Subcutaneous abdominal adipose tissue (tissue), 5 donors: ENCODE results near the gene KCNK10.
"Not testable (repeated sequence)": the region's sequence is repeated elsewhere in the genome, so short reads cannot be mapped to it uniquely, and the experiment has no call there.

ENCODE experiments used
- H3K27ac ChIP-seq: one replicate; pipeline ENCODE4 v1.7.0; 2013; ENCODE audit warnings: low read depth, mild to moderate bottlenecking, inconsistent platforms, low read length, moderate library complexity
- H3K27me3 ChIP-seq, 5 donors: one replicate each; pipeline ENCODE4 v1.7.0; 2013; ENCODE audit warnings: low read length in 5 of 5, inconsistent platforms in 1 of 5; ENCODE audit not compliant: control insufficient read depth in 5 of 5, insufficient read depth in 4 of 5
- H3K36me3 ChIP-seq, 5 donors: one replicate each; pipeline ENCODE4 v1.7.0; 2013; ENCODE audit warnings: low read length in 5 of 5; ENCODE audit not compliant: control insufficient read depth in 5 of 5, insufficient read depth in 5 of 5
- H3K4me1 ChIP-seq, 5 donors: one replicate each; pipeline ENCODE4 v1.7.0; 2013; ENCODE audit warnings: low read length in 5 of 5, mild to moderate bottlenecking in 3 of 5, moderate library complexity in 1 of 5; ENCODE audit not compliant: control insufficient read depth in 5 of 5, insufficient read depth in 5 of 5
- H3K4me3 ChIP-seq, 5 donors: one replicate each; pipeline ENCODE4 v1.7.0; 2013; ENCODE audit warnings: low read length in 5 of 5, low read depth in 1 of 5
- H3K9ac ChIP-seq, 5 donors: one replicate each; pipeline ENCODE4 v1.7.0; 2013; ENCODE audit warnings: low read length in 5 of 5, mild to moderate bottlenecking in 4 of 5, moderate library complexity in 3 of 5
- H3K9me3 ChIP-seq, 5 donors: one replicate each; pipeline ENCODE4 v1.7.0; 2013; ENCODE audit warnings: low read length in 5 of 5; ENCODE audit not compliant: control insufficient read depth in 5 of 5
- donor health status: healthy.
- donor health status: healthy.
- donor health status: healthy.
- donor health status: healthy.
- donor health status: healthy.

KCNK10 gene

GRCh38 chr14:88271205-88271604, 51.9 kb downstream of the KCNK10 start:
- Histone ChIP-seq H3K27me3 (peaks cover 0 to 7% (median 3%) of the 10 kb centered on the region in 5 donors), H3K27ac (no peak overlapping the region), H3K9ac (no peak overlapping the region), H3K9me3 (no peaks in the 10 kb centered on the region), H3K4me3 (no peak overlapping the region), H3K36me3 (no peaks in the 10 kb centered on the region), H3K4me1 (no peaks in the 10 kb centered on the region)

GRCh38 chr14:88270776-88271175, 52.3 kb downstream of the KCNK10 start:
- Histone ChIP-seq H3K4me3 (no peak overlapping the region), H3K36me3 (no peaks in the 10 kb centered on the region), H3K27ac (no peak overlapping the region), H3K4me1 (no peaks in the 10 kb centered on the region), H3K27me3 (peaks cover 0 to 7% (median 3%) of the 10 kb centered on the region in 5 donors), H3K9ac (no peak overlapping the region), H3K9me3 (no peaks in the 10 kb centered on the region)

GRCh38 chr14:88269806-88270420, 53.2 kb downstream of the KCNK10 start:
- H3K9ac ChIP-seq = no peak overlapping the region
- H3K27ac ChIP-seq = no peak overlapping the region
- H3K36me3 ChIP-seq = no peaks in the 10 kb centered on the region
- H3K9me3 ChIP-seq = no peaks in the 10 kb centered on the region
- H3K27me3 ChIP-seq = peaks cover 0 to 6% (median 3%) of the 10 kb centered on the region in 5 donors
- no peaks in the 10 kb centered on the region for H3K4me1 ChIP-seq
- no peak overlapping the region for H3K4me3 ChIP-seq

DNA sequence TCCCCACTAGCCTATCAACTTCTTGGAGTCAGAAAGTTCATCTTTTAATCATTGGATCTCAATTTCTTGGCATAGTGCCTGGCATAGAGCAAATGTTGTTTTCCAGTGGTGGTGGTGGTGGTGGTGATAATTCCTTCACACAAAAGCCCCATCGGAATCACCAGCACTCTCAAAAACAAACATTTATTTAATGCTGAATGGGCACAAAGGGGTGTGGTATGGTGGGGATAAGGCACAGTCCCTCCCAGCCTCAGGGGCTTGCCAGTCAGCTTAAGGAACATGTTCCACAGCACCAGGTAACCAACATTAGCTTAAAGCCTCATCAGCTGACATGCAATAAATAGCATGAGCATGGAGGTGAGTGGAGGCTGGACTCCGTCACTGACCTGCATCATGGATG, 56.6 kb downstream of the KCNK10 start:
- H3K4me3 ChIP-seq = no peak overlapping the region
- no peaks in the 10 kb centered on the region for H3K4me1 ChIP-seq
- peaks cover 0 to 6% (median 3%) of the 10 kb centered on the region in 5 donors for H3K27me3 ChIP-seq
- H3K9ac ChIP-seq = no peak overlapping the region
- peaks cover 0 to 3% (median 0%) of the 10 kb centered on the region in 5 donors for H3K9me3 ChIP-seq
- no peak overlapping the region for H3K27ac ChIP-seq
- no peaks in the 10 kb centered on the region for H3K36me3 ChIP-seq

GRCh38 chr14:88264116-88264515, 59.0 kb downstream of the KCNK10 start:
- H3K27me3 ChIP-seq = peaks cover 0 to 4% (median 0%) of the 10 kb centered on the region in 5 donors
- no peak overlapping the region for H3K27ac ChIP-seq
- no peak overlapping the region for H3K9ac ChIP-seq
- no peaks in the 10 kb centered on the region for H3K4me1 ChIP-seq
- H3K4me3 ChIP-seq = no peak overlapping the region
- H3K9me3 ChIP-seq = peaks cover 0 to 3% (median 0%) of the 10 kb centered on the region in 5 donors
- H3K36me3 ChIP-seq = no peaks in the 10 kb centered on the region

DNA sequence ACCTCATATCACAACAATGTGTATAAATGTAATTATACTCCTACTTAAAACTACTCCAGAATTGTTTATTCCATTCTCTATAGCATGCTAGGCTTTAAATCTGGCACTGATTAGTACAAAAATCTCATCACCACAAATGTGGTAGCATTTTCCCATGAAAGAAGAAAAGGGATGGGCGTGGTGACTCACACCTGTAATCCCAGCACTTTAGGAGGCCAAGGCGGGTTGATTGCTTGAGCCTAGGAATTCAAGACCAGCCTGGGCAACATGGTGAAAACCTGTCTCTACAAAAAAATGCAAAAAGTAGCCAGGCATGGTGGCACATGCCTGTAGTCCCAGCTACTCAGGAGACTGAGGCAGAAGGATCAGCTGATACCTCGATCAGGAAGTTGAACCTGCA, 61.8 kb downstream of the KCNK10 start:
- not testable (repeated sequence) for H3K4me1 ChIP-seq, H3K27ac ChIP-seq, H3K27me3 ChIP-seq, H3K36me3 ChIP-seq, H3K9ac ChIP-seq, H3K9me3 ChIP-seq, H3K4me3 ChIP-seq

DNA sequence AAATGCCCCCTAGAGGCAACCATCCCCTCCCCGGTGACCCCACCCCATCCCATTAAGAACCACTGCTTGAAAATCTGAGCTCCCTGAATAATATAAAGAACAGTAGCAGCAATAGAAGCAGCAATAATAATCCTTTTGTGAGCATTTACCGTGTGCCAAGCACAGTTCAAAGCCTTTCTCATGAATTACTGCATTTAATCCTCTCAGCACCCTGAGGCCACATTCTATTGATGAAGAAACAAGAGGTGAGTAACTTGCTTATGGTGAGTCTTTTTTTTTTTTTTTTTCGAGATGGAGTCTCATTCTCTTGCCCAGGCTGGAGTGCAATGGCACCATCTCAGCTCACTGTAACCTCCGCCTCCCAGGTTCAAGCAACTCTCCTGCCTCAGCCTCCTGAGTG, 65.0 kb downstream of the KCNK10 start:
- Histone ChIP-seq H3K27me3 (peaks cover 0 to 3% (median 0%) of the 10 kb centered on the region in 5 donors), H3K9ac (no peak overlapping the region), H3K4me1 (no peaks in the 10 kb centered on the region), H3K36me3 (no peaks in the 10 kb centered on the region), H3K4me3 (no peak overlapping the region), H3K9me3 (peaks cover 0 to under 1% (median 0%) of the 10 kb centered on the region in 5 donors), H3K27ac (no peak overlapping the region)

DNA sequence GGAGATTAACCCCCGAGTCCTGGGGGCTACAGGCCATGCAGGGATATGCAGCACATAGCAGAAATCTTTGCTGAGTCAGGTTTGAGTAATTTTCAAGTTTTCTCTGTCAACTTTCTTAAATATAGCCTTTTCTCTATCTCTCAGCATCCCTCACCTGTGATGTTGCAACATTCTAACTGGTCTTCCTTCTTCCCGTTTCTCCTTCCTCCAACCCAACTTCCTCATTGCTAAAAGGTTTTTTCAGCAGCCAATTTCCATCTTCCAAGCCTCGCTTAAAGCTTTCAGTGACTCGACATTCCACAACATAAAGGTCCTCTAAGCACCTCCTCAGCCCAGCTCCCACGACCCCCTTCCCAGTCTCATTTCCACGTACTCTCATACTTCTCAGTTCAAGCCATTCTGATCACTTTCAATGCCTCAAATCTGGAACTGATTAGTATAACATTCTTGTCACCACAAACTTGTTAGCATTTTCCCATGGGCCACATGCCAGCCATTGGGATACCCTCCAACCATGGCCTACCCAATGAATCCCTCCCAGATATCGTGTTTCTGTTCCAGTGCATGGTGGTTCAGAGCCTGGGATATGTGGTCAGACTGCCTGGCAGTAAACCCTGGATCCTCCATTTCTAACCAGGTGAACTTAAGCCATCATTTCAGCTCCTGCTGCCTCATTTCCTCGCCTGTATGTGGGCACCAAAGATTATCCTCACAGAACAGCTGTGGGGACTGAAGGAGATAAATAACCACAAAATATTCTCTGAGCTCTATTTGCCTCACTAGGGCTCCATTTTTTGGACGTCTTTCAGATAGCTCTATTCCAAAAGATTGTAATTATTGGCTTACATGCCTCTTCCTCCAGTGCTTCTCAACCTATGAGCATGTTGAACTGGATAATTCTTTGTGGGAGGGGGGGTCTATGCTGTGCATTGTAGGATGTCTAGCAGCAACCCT, 65.8 kb downstream of the KCNK10 start:
- no peaks in the 10 kb centered on the region for H3K9me3 ChIP-seq
- no peak overlapping the region for H3K27ac ChIP-seq
- H3K9ac ChIP-seq = no peak overlapping the region
- H3K27me3 ChIP-seq = peaks cover 0 to 3% (median 0%) of the 10 kb centered on the region in 5 donors
- H3K4me3 ChIP-seq = no peak overlapping the region
- no peaks in the 10 kb centered on the region for H3K4me1 ChIP-seq
- no peaks in the 10 kb centered on the region for H3K36me3 ChIP-seq

GRCh38 chr14:88255798-88256197, 67.3 kb downstream of the KCNK10 start:
- H3K4me3 ChIP-seq = no peak overlapping the region
- no peak overlapping the region for H3K27ac ChIP-seq
- no peaks in the 10 kb centered on the region for H3K4me1 ChIP-seq
- no peak overlapping the region for H3K9ac ChIP-seq
- no peaks in the 10 kb centered on the region for H3K36me3 ChIP-seq
- H3K27me3 ChIP-seq = peaks cover 0 to 3% (median 0%) of the 10 kb centered on the region in 5 donors
- no peaks in the 10 kb centered on the region for H3K9me3 ChIP-seq

DNA sequence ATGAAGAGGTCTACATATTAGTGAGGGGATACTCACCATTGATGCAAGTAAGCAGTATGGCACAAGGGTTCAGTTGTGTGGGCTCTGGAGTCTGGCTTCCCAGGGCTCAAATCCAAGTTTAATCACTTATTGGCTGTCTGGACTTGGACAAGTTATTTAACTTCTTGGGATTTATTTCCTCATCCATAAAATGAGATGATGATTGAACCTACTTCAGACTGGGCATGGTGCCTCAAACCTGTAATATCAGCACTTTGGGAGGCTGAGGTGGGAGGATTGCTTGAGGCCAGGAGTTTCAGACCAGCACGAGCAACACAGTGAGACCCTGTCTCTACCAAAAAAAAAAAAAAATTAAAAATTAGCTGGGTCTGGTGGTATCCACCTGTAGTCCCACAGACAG, 67.9 kb downstream of the KCNK10 start:
- no peak overlapping the region for H3K27ac ChIP-seq
- H3K4me3 ChIP-seq = no peak overlapping the region
- peaks cover 0 to 3% (median 0%) of the 10 kb centered on the region in 5 donors for H3K27me3 ChIP-seq
- no peak overlapping the region for H3K9ac ChIP-seq
- H3K4me1 ChIP-seq = no peaks in the 10 kb centered on the region
- H3K36me3 ChIP-seq = no peaks in the 10 kb centered on the region
- H3K9me3 ChIP-seq = no peaks in the 10 kb centered on the region
